SK-N-SH (cell line): ENCODE measurements around the gene CACNG5.

Source experiments
- EZH2phosphoT487 ChIP-seq: fragments of 200-600 bp; sonication (generic); IDR thresholded peaks from 2 replicates; pipeline ENCODE4 v1.6.1; 2017; ENCODE audit warnings: low read depth, mixed run types, mild to moderate bottlenecking, antibody characterized with exemption, moderate library complexity, borderline replicate concordance
- NRF1 ChIP-seq: IDR thresholded peaks from 2 replicates; pipeline ENCODE4 v1.6.1; 2012; ENCODE audit warnings: low read depth, mild to moderate bottlenecking, low read length
- SIN3A ChIP-seq: IDR thresholded peaks from 2 replicates; pipeline ENCODE4 v1.6.1; 2012; ENCODE audit warnings: low read depth, mild to moderate bottlenecking, low read length, moderate library complexity, borderline replicate concordance
- TF ChIP-seq, protein P1 (sequence below): fragments of 200-600 bp; sonication (generic); IDR thresholded peaks from 2 replicates; pipeline ENCODE4 v1.6.1; 2017; ENCODE audit warnings: antibody characterized with exemption, mild to moderate bottlenecking, moderate library complexity

DNA sequence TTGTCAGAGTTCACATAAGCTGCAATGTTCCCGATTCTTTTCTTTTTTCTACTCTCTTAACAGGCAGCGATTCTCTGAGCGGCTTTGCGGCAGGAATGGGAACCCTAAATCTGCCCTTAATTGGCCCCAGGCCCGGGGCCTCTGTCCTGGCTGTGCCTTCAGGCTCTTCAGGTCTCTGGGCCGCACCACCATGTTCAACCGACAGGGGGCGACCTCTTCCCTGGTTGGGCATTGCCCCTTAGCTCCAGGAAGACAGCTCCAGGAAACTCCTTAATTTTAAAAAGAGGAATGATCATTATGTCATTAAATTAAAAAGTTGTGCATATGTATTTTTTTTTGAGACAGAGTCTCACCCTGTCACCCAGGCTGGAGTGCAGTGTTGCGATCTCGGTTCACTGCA lies 20.3 kb downstream of the CACNG5 start:
- TF ChIP-seq, protein P1, sequence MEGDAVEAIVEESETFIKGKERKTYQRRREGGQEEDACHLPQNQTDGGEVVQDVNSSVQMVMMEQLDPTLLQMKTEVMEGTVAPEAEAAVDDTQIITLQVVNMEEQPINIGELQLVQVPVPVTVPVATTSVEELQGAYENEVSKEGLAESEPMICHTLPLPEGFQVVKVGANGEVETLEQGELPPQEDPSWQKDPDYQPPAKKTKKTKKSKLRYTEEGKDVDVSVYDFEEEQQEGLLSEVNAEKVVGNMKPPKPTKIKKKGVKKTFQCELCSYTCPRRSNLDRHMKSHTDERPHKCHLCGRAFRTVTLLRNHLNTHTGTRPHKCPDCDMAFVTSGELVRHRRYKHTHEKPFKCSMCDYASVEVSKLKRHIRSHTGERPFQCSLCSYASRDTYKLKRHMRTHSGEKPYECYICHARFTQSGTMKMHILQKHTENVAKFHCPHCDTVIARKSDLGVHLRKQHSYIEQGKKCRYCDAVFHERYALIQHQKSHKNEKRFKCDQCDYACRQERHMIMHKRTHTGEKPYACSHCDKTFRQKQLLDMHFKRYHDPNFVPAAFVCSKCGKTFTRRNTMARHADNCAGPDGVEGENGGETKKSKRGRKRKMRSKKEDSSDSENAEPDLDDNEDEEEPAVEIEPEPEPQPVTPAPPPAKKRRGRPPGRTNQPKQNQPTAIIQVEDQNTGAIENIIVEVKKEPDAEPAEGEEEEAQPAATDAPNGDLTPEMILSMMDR: peak; percentile 40
- TF ChIP-seq NRF1 (no peak), EZH2phosphoT487 (no peak), SIN3A (no peak)
